GM18858 (cell line): ENCODE measurements around the gene TTLL13.

Experiments used
- ATAC-seq: cut with Tn5 transposase; IDR thresholded peaks from one replicate; pipeline ENCODE4 v1.9.1; 2021; ENCODE audit not compliant: unreplicated experiment

The TTLL13 gene

GRCh38 chr15:90249203-90249863 is at the start of gene TTLL13:
TTLL13 (plus strand) TSS chr15:90249556; CDS start chr15:90250631, 1,075 bp downstream.
- ATAC-seq = no peak

- ATAC-seq = no peak
These were observed 48.7 kb upstream of the TTLL13 start for GRCh38 chr15:90200534-90201129.

GRCh38 chr15:90201130-90201943 is 48.0 kb upstream of the TTLL13 start, which contains the start of gene SEMA4B:
SEMA4B (plus strand) TSS chr15:90201330; CDS start chr15:90201579, 249 bp downstream.
- peak; percentile 67 for ATAC-seq

GRCh38 chr15:90201944-90202375 is 47.4 kb upstream of the TTLL13 start:
- ATAC-seq = no peak

GRCh38 chr15:90202929-90203328 is 46.4 kb upstream of the TTLL13 start:
- ATAC-seq = no peak

GRCh38 chr15:90203473-90203872 is 45.9 kb upstream of the TTLL13 start:
- no peak for ATAC-seq

GRCh38 chr15:90203922-90204321 is 45.4 kb upstream of the TTLL13 start:
- no peak for ATAC-seq

- ATAC-seq = no peak
These were observed 44.1 kb upstream of the TTLL13 start for GRCh38 chr15:90205050-90205848.

- no peak for ATAC-seq
These were observed 43.5 kb upstream of the TTLL13 start for GRCh38 chr15:90205886-90206285.

GRCh38 chr15:90207252-90207651 is 42.1 kb upstream of the TTLL13 start:
- ATAC-seq = no peak

GRCh38 chr15:90208356-90208755 is 41.0 kb upstream of the TTLL13 start:
- ATAC-seq = no peak

- peak; percentile 67 for ATAC-seq
These were observed 39.8 kb upstream of the TTLL13 start for GRCh38 chr15:90209591-90209990.

GRCh38 chr15:90210593-90210992 is 38.8 kb upstream of the TTLL13 start:
- ATAC-seq = no peak

GRCh38 chr15:90211009-90211408 is 38.3 kb upstream of the TTLL13 start:
- ATAC-seq = no peak

GRCh38 chr15:90211440-90212143 is 37.8 kb upstream of the TTLL13 start:
- ATAC-seq = no peak

- no peak for ATAC-seq
These were observed 36.9 kb upstream of the TTLL13 start for GRCh38 chr15:90212221-90213098.

GRCh38 chr15:90213122-90213817 is 36.1 kb upstream of the TTLL13 start:
- ATAC-seq = no peak

GRCh38 chr15:90213818-90214204 is 35.5 kb upstream of the TTLL13 start:
- no peak for ATAC-seq
